T-cell (primary cell): ENCODE results near the gene CRKL. TPM values are rescaled to one million over a fixed set of nuclear protein-coding genes. Genes with fewer than 3 reads are reported as not detected.

ENCODE experiments used
- total RNA-seq, 35 experiments: library from RNA in 6 of 35; stranded (reverse) in 6 of 35; fragments of 120-200 nt in 1 of 35; gene quantifications; one replicate each; pipeline versions ENCODE4 v1.2.1 to v1.2.4 and lab custom pipeline; 2013 to 2026

CRKL gene
- total RNA-seq, 5 donors from 2014 or later (not counting 1 experiment from before 2014, with no cell fraction given): 41.7 to 87.7 (median 85.4) TPM

Other genes with a start within 250 kb of the CRKL start
- under 1 TPM in 3 of 5 donors, not detected in 2; 0.16 to 0.30 (median 0.26) TPM for gene SERPIND1, start 143.3 kb upstream of the CRKL start, total RNA-seq
- 100 to 1,000 TPM; 135 to 187 (median 143) TPM for gene PI4KA, start 58.6 kb upstream of the CRKL start, total RNA-seq
- 10 to 100 TPM; 15.8 to 26.2 (median 23.3) TPM for gene SNAP29, start 58.4 kb upstream of the CRKL start, total RNA-seq
- gene AIFM3, start 49.8 kb downstream of the CRKL start, total RNA-seq: 1 to 10 TPM in 2 of 5 donors, under 1 TPM in 3; 0.33 to 1.7 (median 0.66) TPM
- 100 to 1,000 TPM in 3 of 5 donors, 10 to 100 TPM in 2; 57.1 to 118 (median 105) TPM for gene LZTR1, start 64.9 kb downstream of the CRKL start, total RNA-seq
- 10 to 100 TPM; 46.4 to 61.1 (median 56.8) TPM for gene THAP7, start 84.7 kb downstream of the CRKL start, total RNA-seq
- 1 to 10 TPM in 3 of 5 donors, under 1 TPM in 2; 0.29 to 1.6 (median 1.0) TPM for gene P2RX6, start 97.8 kb downstream of the CRKL start, total RNA-seq
- under 1 TPM in 3 of 5 donors, not detected in 2; 0.14 to 0.76 (median 0.41) TPM for gene SLC7A4, start 115.2 kb downstream of the CRKL start, total RNA-seq
- under 1 TPM in 2 of 5 donors, not detected in 3; 0.16 to 0.25 TPM for gene LRRC74B, start 128.5 kb downstream of the CRKL start, total RNA-seq